HepG2 (cell line): ENCODE results near the gene MBD3. TPM values are rescaled to one million over a fixed set of nuclear protein-coding genes. Genes with fewer than 3 reads are reported as not detected.

Source experiments
- GTF3A ChIP-seq: sonication (generic); formaldehyde crosslinking; conservative IDR thresholded peaks from 2 replicates; pipeline ENCODE4 v1.4.0; 2020; ENCODE audit warnings: mild to moderate bottlenecking, missing genetic modification reagents
- GZF1 ChIP-seq: sonication (generic); formaldehyde crosslinking; IDR thresholded peaks from 2 replicates; pipeline ENCODE4 v1.5.1; 2020; ENCODE audit warnings: mild to moderate bottlenecking, missing genetic modification reagents
- HNRNPUL1 ChIP-seq: fragments of 200-400 bp; formaldehyde crosslinking; IDR thresholded peaks from 2 replicates; pipeline ENCODE4 v1.6.1; 2017; ENCODE audit warnings: low read depth, mild to moderate bottlenecking, low read length, moderate library complexity
- THAP7 ChIP-seq: sonication (generic); formaldehyde crosslinking; IDR thresholded peaks from 2 replicates; pipeline ENCODE4 v1.8.1; 2023; ENCODE audit warnings: mild to moderate bottlenecking, missing genetic modification reagents
- ZBTB25 ChIP-seq: IDR thresholded peaks from 2 replicates; pipeline ENCODE4 v1.6.1; 2018; ENCODE audit warnings: missing genetic modification reagents
- ZFP36L1 ChIP-seq: sonication (generic); formaldehyde crosslinking; IDR thresholded peaks from 2 replicates; pipeline ENCODE4 v1.8.0; 2022; ENCODE audit warnings: mild to moderate bottlenecking, missing genetic modification reagents, moderate library complexity
- ZNF180 ChIP-seq: sonication (generic); formaldehyde crosslinking; IDR thresholded peaks from 2 replicates; pipeline ENCODE4 v1.4.0; 2020; ENCODE audit warnings: low read depth, missing genetic modification reagents, borderline replicate concordance
- ZNF292 ChIP-seq: sonication (generic); formaldehyde crosslinking; IDR thresholded peaks from 2 replicates; pipeline ENCODE4 v1.8.1; 2022; ENCODE audit warnings: mild to moderate bottlenecking, low read depth, missing genetic modification reagents, borderline replicate concordance
- polyA plus RNA-seq, 8 experiments: library from polyadenylated mRNA; depleted of rRNA in 3 of 8; stranded (reverse) in 7 of 8; unstranded in 1 of 8; fragments of >200 nt; fragmentation: Illumina TruSeq in 4 of 8; extraction: Trizol in 4 of 8; gene quantifications; 2 replicates each; pipeline versions ENCODE4 v1.2.1 to v1.2.3, GENCODE V29; 2011 to 2016; ENCODE audit warnings: low read depth in 4 of 8, missing spikeins in 1 of 8, mixed read lengths in 1 of 8; ENCODE audit not compliant: insufficient read depth in 1 of 8
- total RNA-seq, 5 experiments: library from RNA; depleted of rRNA; stranded (reverse); fragments of >200 nt; fragmentation: Illumina TruSeq; extraction: Trizol; gene quantifications; 2 replicates each; pipeline ENCODE4 v1.2.3, GENCODE V29; 2016; ENCODE audit warnings: low read depth in 1 of 5
- TF ChIP-seq, protein P1 (sequence below): sonication (generic); formaldehyde crosslinking; IDR thresholded peaks from 2 replicates; pipeline ENCODE4 v1.4.0; 2020; ENCODE audit warnings: missing genetic modification reagents, borderline replicate concordance
- TF ChIP-seq, protein P2 (sequence below): IDR thresholded peaks from 2 replicates; pipeline ENCODE4 v1.6.1; 2012; ENCODE audit warnings: low read depth, low read length, improper control_type of control experiment
- TF ChIP-seq, protein P3 (sequence below), 2 experiments: sonication (generic) in 1 of 2; formaldehyde crosslinking in 1 of 2; IDR thresholded peaks; 2 replicates each; pipeline versions ENCODE4 v1.5.1 to v1.6.1; 2011 to 2020; ENCODE audit warnings: borderline replicate concordance in 1 of 2, low read depth in 1 of 2, low read length in 1 of 2, mild to moderate bottlenecking in 1 of 2, missing genetic modification reagents in 1 of 2, moderate library complexity in 1 of 2
- TF ChIP-seq, protein P4 (sequence below): sonication (generic); formaldehyde crosslinking; IDR thresholded peaks from 2 replicates; pipeline ENCODE4; 2020; ENCODE audit warnings: missing genetic modification reagents, mild to moderate bottlenecking, borderline replicate concordance

The MBD3 gene
- total and polyA plus RNA-seq, 2 of the 13 experiments (the other 11 are each of a cell fraction or from before 2014, with no cell fraction given), result 21.2 to 76.9 TPM

DNA sequence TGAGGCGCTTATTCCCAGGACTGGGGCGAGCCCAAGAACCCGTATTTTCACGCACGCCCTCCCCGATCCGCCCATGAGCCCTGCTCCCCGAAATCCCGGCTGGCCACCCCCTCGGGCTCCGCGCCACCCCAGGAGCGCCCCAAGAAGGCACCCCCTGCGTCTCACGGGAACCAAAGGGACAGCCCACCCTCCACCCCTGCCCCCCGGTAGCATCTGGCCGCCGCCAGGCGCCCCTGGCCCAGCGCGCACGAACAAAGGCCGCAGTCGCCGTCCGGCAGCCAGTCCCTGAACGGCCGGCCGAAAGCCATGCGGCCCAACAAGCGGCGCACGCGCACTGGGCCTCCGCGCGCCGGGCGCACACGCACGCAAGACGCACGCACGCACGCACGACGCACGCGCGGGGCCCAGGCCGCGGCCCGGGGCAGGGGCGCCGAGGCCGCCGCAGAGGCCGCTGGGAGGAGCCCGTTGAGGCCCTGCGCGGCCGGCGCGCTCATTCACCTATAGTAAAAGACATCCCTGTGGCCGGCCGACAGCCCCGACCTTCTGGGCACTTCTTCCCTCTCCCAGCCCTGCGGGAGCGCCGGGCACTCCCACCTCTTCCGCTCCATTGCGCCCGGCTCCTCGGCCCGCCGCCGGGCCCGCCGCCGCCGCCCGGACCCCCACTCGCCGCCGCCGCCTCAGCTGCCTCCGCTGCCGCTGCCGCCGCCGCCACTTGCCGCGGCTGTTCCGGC, 476 bp downstream of the MBD3 start (continued):
- TF ChIP-seq THAP7 (CRISPR knock-in tag) (no peak), HNRNPUL1 (no peak), GTF3A (CRISPR knock-in tag) (no peak), ZFP36L1 (peak; percentile 77; the same call in 1 of the 2 replicates), ZNF292 (CRISPR knock-in tag) (no peak), ZBTB25 (0 out of 2 replicates have a peak, but pooled peaks have one; percentile 27), ZNF180 (CRISPR knock-in tag) (no peak), GZF1 (CRISPR knock-in tag) (peak; percentile 20; the same call in 1 of the 2 replicates)
- TF ChIP-seq, protein P1, sequence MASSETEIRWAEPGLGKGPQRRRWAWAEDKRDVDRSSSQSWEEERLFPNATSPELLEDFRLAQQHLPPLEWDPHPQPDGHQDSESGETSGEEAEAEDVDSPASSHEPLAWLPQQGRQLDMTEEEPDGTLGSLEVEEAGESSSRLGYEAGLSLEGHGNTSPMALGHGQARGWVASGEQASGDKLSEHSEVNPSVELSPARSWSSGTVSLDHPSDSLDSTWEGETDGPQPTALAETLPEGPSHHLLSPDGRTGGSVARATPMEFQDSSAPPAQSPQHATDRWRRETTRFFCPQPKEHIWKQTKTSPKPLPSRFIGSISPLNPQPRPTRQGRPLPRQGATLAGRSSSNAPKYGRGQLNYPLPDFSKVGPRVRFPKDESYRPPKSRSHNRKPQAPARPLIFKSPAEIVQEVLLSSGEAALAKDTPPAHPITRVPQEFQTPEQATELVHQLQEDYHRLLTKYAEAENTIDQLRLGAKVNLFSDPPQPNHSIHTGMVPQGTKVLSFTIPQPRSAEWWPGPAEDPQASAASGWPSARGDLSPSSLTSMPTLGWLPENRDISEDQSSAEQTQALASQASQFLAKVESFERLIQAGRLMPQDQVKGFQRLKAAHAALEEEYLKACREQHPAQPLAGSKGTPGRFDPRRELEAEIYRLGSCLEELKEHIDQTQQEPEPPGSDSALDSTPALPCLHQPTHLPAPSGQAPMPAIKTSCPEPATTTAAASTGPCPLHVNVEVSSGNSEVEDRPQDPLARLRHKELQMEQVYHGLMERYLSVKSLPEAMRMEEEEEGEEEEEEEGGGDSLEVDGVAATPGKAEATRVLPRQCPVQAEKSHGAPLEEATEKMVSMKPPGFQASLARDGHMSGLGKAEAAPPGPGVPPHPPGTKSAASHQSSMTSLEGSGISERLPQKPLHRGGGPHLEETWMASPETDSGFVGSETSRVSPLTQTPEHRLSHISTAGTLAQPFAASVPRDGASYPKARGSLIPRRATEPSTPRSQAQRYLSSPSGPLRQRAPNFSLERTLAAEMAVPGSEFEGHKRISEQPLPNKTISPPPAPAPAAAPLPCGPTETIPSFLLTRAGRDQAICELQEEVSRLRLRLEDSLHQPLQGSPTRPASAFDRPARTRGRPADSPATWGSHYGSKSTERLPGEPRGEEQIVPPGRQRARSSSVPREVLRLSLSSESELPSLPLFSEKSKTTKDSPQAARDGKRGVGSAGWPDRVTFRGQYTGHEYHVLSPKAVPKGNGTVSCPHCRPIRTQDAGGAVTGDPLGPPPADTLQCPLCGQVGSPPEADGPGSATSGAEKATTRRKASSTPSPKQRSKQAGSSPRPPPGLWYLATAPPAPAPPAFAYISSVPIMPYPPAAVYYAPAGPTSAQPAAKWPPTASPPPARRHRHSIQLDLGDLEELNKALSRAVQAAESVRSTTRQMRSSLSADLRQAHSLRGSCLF (CRISPR knock-in tag), result no peak
- TF ChIP-seq, protein P2, sequence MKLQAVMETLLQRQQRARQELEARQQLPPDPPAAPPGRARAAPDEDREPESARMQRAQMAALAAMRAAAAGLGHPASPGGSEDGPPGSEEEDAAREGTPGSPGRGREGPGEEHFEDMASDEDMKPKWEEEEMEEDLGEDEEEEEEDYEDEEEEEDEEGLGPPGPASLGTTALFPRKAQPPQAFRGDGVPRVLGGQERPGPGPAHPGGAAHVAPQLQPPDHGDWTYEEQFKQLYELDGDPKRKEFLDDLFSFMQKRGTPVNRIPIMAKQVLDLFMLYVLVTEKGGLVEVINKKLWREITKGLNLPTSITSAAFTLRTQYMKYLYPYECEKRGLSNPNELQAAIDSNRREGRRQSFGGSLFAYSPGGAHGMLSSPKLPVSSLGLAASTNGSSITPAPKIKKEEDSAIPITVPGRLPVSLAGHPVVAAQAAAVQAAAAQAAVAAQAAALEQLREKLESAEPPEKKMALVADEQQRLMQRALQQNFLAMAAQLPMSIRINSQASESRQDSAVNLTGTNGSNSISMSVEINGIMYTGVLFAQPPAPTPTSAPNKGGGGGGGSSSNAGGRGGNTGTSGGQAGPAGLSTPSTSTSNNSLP, result 0 out of 2 replicates have a peak, but pooled peaks have one; percentile 10
- TF ChIP-seq, protein P3, sequence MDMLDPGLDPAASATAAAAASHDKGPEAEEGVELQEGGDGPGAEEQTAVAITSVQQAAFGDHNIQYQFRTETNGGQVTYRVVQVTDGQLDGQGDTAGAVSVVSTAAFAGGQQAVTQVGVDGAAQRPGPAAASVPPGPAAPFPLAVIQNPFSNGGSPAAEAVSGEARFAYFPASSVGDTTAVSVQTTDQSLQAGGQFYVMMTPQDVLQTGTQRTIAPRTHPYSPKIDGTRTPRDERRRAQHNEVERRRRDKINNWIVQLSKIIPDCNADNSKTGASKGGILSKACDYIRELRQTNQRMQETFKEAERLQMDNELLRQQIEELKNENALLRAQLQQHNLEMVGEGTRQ (IDR thresholded peaks at IDR 0.05; ENCODE audit: low read depth, low read length), result no peak
- TF ChIP-seq, protein P3 (CRISPR knock-in tag; IDR thresholded peaks at IDR 0.05; ENCODE audit: borderline replicate concordance), result no peak
- TF ChIP-seq, protein P4, sequence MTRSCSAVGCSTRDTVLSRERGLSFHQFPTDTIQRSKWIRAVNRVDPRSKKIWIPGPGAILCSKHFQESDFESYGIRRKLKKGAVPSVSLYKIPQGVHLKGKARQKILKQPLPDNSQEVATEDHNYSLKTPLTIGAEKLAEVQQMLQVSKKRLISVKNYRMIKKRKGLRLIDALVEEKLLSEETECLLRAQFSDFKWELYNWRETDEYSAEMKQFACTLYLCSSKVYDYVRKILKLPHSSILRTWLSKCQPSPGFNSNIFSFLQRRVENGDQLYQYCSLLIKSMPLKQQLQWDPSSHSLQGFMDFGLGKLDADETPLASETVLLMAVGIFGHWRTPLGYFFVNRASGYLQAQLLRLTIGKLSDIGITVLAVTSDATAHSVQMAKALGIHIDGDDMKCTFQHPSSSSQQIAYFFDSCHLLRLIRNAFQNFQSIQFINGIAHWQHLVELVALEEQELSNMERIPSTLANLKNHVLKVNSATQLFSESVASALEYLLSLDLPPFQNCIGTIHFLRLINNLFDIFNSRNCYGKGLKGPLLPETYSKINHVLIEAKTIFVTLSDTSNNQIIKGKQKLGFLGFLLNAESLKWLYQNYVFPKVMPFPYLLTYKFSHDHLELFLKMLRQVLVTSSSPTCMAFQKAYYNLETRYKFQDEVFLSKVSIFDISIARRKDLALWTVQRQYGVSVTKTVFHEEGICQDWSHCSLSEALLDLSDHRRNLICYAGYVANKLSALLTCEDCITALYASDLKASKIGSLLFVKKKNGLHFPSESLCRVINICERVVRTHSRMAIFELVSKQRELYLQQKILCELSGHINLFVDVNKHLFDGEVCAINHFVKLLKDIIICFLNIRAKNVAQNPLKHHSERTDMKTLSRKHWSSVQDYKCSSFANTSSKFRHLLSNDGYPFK, result no peak
